ENCODE measurements around the gene CIB4.

GRCh38 chr2:26674771-26675170, 33.6 kb upstream of the CIB4 start:
- TF ChIP-seq CTCF (IDR thresholded peaks at IDR 0.05) (no peak), POLR2A (IDR thresholded peaks at IDR 0.05) (no peak)

Data from vagina (tissue), 2 donors.